H1 (cell line): ENCODE results near the gene C2orf74. TPM values are rescaled to one million over a fixed set of nuclear protein-coding genes. Genes with fewer than 3 reads are reported as not detected.

ENCODE experiments used
- CTCF ChIA-PET: fragments of 300-600 bp; sonication (Branson Sonifier 250); formaldehyde crosslinking; loops from one replicate; lab custom pipeline; 2021; ENCODE audit not compliant: partially characterized antibody; lab: Charles Lee
- POLR2A ChIA-PET: fragments of 300-600 bp; sonication (Branson Sonifier 250); formaldehyde crosslinking; loops from one replicate; lab custom pipeline; 2021; ENCODE audit warnings: inconsistent platforms; ENCODE audit not compliant: partially characterized antibody; lab: Charles Lee
- DNase-seq, 2 experiments: peaks; one replicate each; pipeline versions ENCODE4 v3.0.0 to v3.0.0-alpha.2; 2010 to 2022; ENCODE audit warnings: low spot score in 2 of 2, low read depth in 1 of 2, mixed read lengths in 1 of 2
- FAIRE-seq: peaks from 2 replicates; lab custom pipeline; 2011; peaks lifted over from hg19 to GRCh38; lab: Jason Lieb, UNC
- H2AFZ ChIP-seq: 2 replicates; pipeline ENCODE4 v1.8.1; 2012; ENCODE audit warnings: low read length, inconsistent platforms
- H2AK5ac ChIP-seq: 2 replicates; pipeline ENCODE4 v1.6.1; 2013; ENCODE audit warnings: low read depth, low read length
- H2BK120ac ChIP-seq: replicated peaks from 2 replicates; pipeline ENCODE3; 2013; ENCODE audit warnings: low read depth, low read length, inconsistent platforms
- H2BK12ac ChIP-seq: 2 replicates; pipeline ENCODE4 v1.6.1; 2013; ENCODE audit warnings: low read depth, low read length
- H2BK15ac ChIP-seq: 2 replicates; pipeline ENCODE4 v1.6.1; 2013; ENCODE audit warnings: low read length
- H2BK20ac ChIP-seq: 2 replicates; pipeline ENCODE4 v1.6.1; 2013; ENCODE audit warnings: low read length
- H2BK5ac ChIP-seq: 2 replicates; pipeline ENCODE4 v1.6.1; 2013; ENCODE audit warnings: low read depth, low read length
- H3K14ac ChIP-seq: 2 replicates; pipeline ENCODE4 v1.6.1; 2013; ENCODE audit warnings: inconsistent platforms; ENCODE audit not compliant: insufficient read length
- H3K18ac ChIP-seq: 2 replicates; pipeline ENCODE4 v1.6.1; 2013; ENCODE audit warnings: low read length; ENCODE audit errors: extremely low read depth
- H3K23ac ChIP-seq: 2 replicates; pipeline ENCODE4 v1.6.1; 2013; ENCODE audit warnings: inconsistent platforms; ENCODE audit not compliant: insufficient read length
- H3K23me2 ChIP-seq: 2 replicates; pipeline ENCODE4 v1.6.1; 2013; ENCODE audit warnings: low read depth, low read length
- H3K27ac ChIP-seq: 2 replicates; pipeline ENCODE4 v1.6.1; 2011; ENCODE audit warnings: low read depth, low read length, inconsistent platforms
- H3K27me3 ChIP-seq, 4 experiments: replicated peaks in 1 of 4; 1 replicate in 1 of 4; 2 replicates in 3 of 4; pipeline versions ENCODE4 v1.6.1 to v1.8.1; 2011 to 2013; ENCODE audit warnings: low read length in 3 of 4, mild to moderate bottlenecking in 3 of 4, inconsistent platforms in 2 of 4, mixed read lengths in 2 of 4, moderate library complexity in 1 of 4; ENCODE audit not compliant: control insufficient read depth in 3 of 4, insufficient read depth in 3 of 4; ENCODE audit errors: extremely low read depth in 1 of 4
- H3K36me3 ChIP-seq, 4 experiments: 2 replicates each; pipeline versions ENCODE4 v1.6.1 to v1.8.1; 2011 to 2013; ENCODE audit warnings: mild to moderate bottlenecking in 4 of 4, low read length in 3 of 4, moderate library complexity in 2 of 4, control low read depth in 1 of 4, inconsistent platforms in 1 of 4; ENCODE audit not compliant: insufficient read depth in 4 of 4, control insufficient read depth in 2 of 4
- H3K4ac ChIP-seq: replicated peaks from 2 replicates; pipeline ENCODE3; 2013; ENCODE audit warnings: low read length, low read depth, mixed read lengths, inconsistent platforms; ENCODE audit not compliant: insufficient read length
- H3K4me1 ChIP-seq, 4 experiments: replicated peaks in 1 of 4; 1 replicate in 1 of 4; 2 replicates in 3 of 4; pipeline versions ENCODE4 v1.6.1 to v1.8.1; 2011 to 2013; ENCODE audit warnings: low read length in 3 of 4, inconsistent platforms in 2 of 4, mixed read lengths in 1 of 4; ENCODE audit not compliant: insufficient read depth in 4 of 4, control insufficient read depth in 3 of 4
- H3K4me2 ChIP-seq, 2 experiments: 2 replicates each; pipeline versions ENCODE4 v1.6.1 to v1.8.1; 2011 to 2013; ENCODE audit warnings: low read depth in 2 of 2, low read length in 2 of 2, control low read depth in 1 of 2, inconsistent platforms in 1 of 2, mild to moderate bottlenecking in 1 of 2; ENCODE audit not compliant: insufficient read depth in 1 of 2
- H3K4me3 ChIP-seq, 4 experiments: fragments of 200-600, 300-600 bp in 1 of 4; sonication (generic), shearing (Covaris generic), sonication (Bioruptor Twin) in 1 of 4; 2 replicates each; pipeline versions ENCODE4 v1.5.1 to v1.8.1; 2011 to 2016; ENCODE audit warnings: low read length in 4 of 4, low read depth in 3 of 4, control low read depth in 2 of 4, inconsistent platforms in 2 of 4, mild to moderate bottlenecking in 2 of 4, mixed read lengths in 1 of 4, moderate library complexity in 1 of 4; ENCODE audit not compliant: insufficient read depth in 2 of 4; ENCODE audit errors: extremely low read depth in 1 of 4
- H3K56ac ChIP-seq: replicated peaks from 2 replicates; pipeline ENCODE3; 2013; ENCODE audit warnings: low read depth, mild to moderate bottlenecking, mixed read lengths, low read length, inconsistent platforms; ENCODE audit not compliant: insufficient read length
- H3K79me1 ChIP-seq: 2 replicates; pipeline ENCODE4 v1.6.1; 2013; ENCODE audit warnings: low read depth, low read length, control low read depth
- H3K79me2 ChIP-seq, 2 experiments: 2 replicates each; pipeline versions ENCODE4 v1.6.1 to v1.8.1; 2012 to 2013; ENCODE audit warnings: low read length in 2 of 2, mild to moderate bottlenecking in 2 of 2, inconsistent platforms in 1 of 2; ENCODE audit not compliant: insufficient read depth in 2 of 2, control insufficient read depth in 1 of 2
- H3K9ac ChIP-seq, 4 experiments: replicated peaks in 1 of 4; 1 replicate in 1 of 4; 2 replicates in 3 of 4; pipeline versions ENCODE4 v1.6.1 to v1.8.1; 2011 to 2013; ENCODE audit warnings: low read depth in 3 of 4, low read length in 3 of 4, control low read depth in 2 of 4, mild to moderate bottlenecking in 2 of 4, moderate library complexity in 2 of 4, inconsistent platforms in 1 of 4; ENCODE audit errors: extremely low read depth in 1 of 4
- H3K9me3 ChIP-seq, 2 experiments: 2 replicates each; pipeline versions ENCODE4 v1.6.1 to v1.8.1; 2012 to 2013; ENCODE audit warnings: mild to moderate bottlenecking in 2 of 2, moderate library complexity in 2 of 2, control low read depth in 1 of 2, inconsistent platforms in 1 of 2, low read depth in 1 of 2, low read length in 1 of 2, mixed read lengths in 1 of 2; ENCODE audit not compliant: insufficient read depth in 2 of 2
- H4K20me1 ChIP-seq, 2 experiments: replicated peaks in 1 of 2; 2 replicates each; pipeline versions ENCODE3 to v1.8.1; 2011 to 2013; ENCODE audit warnings: inconsistent platforms in 2 of 2, low read length in 2 of 2, mild to moderate bottlenecking in 1 of 2; ENCODE audit not compliant: insufficient read depth in 2 of 2, control insufficient read depth in 1 of 2
- H4K5ac ChIP-seq: 2 replicates; pipeline ENCODE4 v1.6.1; 2013; ENCODE audit warnings: low read length, low read depth, mixed read lengths, inconsistent platforms; ENCODE audit not compliant: insufficient read length
- H4K8ac ChIP-seq: 2 replicates; pipeline ENCODE4 v1.8.0; 2013; ENCODE audit warnings: mild to moderate bottlenecking, moderate library complexity, low read length, inconsistent platforms; ENCODE audit not compliant: insufficient read depth; ENCODE audit errors: extremely low read depth
- H4K91ac ChIP-seq: replicated peaks from 2 replicates; pipeline ENCODE3; 2013; ENCODE audit warnings: low read length, mixed read lengths, inconsistent platforms; ENCODE audit not compliant: insufficient read length
- POLR2AphosphoS5 ChIP-seq: IDR thresholded peaks from 2 replicates; pipeline ENCODE4 v1.6.1; 2011; ENCODE audit warnings: low read depth, low read length
- SRF ChIP-seq: IDR thresholded peaks from 2 replicates; pipeline ENCODE4 v1.6.1; 2011; ENCODE audit warnings: mild to moderate bottlenecking, low read depth, low read length, moderate library complexity
- TCF12 ChIP-seq: IDR thresholded peaks from 2 replicates; pipeline ENCODE4 v1.6.1; 2011; ENCODE audit warnings: low read depth, mild to moderate bottlenecking, low read length
- WGBS, 2 experiments: shearing (Covaris generic) in 1 of 2; methylation state at CpG; one replicate each; pipeline versions ENCODE4 v1.1.6 to v1.1.7; 2013 to 2015; ENCODE audit warnings: low lambda C conversion rate in 2 of 2, mixed read lengths in 2 of 2, inconsistent platforms in 1 of 2, low coverage in 1 of 2, missing lambda C conversion rate in 1 of 2; ENCODE audit not compliant: insufficient replicate concordance in 2 of 2, insufficient coverage in 1 of 2, insufficient read length in 1 of 2; ENCODE audit errors: extremely low coverage in 1 of 2, missing lambda C conversion rate in 1 of 2; 5-methylcytosine and 5-hydroxymethylcytosine counted together
- polyA plus RNA-seq, 7 experiments: library from polyadenylated mRNA; depleted of rRNA in 3 of 7; stranded (reverse) in 5 of 7; unstranded in 2 of 7; fragments of >200 nt in 5 of 7; fragments of 200-250 nt in 2 of 7; gene quantifications; 1 replicate in 5 of 7; 2 replicates in 1 of 7; 4 replicates in 1 of 7; pipeline versions ENCODE4 v1.2.1 to v1.2.3, GENCODE V29; 2011 to 2013; ENCODE audit warnings: missing spikeins in 2 of 7, mixed read lengths in 2 of 7
- total RNA-seq: library from RNA; stranded (reverse); fragmentation: NEBNext Ultra II Directional; extraction: Animal tissue kit (Norgen Biotek cat#: 25700); gene quantifications from 2 replicates; pipeline ENCODE4 v1.2.1, GENCODE V29; 2021

Gene C2orf74
- total and polyA plus RNA-seq, 2 of the 8 experiments (the other 6 are each of a cell fraction or from before 2014, with no cell fraction given): 2.6 to 9.3 TPM

GRCh38 chr2:61181382-61182058 lies 19.5 kb downstream of the C2orf74 start:
- no peak overlapping the region for H3K27ac ChIP-seq
- H3K4me1 ChIP-seq: peaks cover 7 to 11% (median 9%) of the 10 kb centered on the region in 4 experiments; a peak in 6 of 7 replicates

More at GRCh38 chr2:61181382-61182058, 19.5 kb downstream of the C2orf74 start:
- no peaks in the 10 kb centered on the region for H3K9me3 ChIP-seq
- TF ChIP-seq POLR2AphosphoS5: no peak
- TF ChIP-seq TCF12: no peak
- TF ChIP-seq SRF: no peak
- CTCF ChIA-PET: interaction anchor here (1.0 kb wide), 1 partner anchor 666 kb away, joined by 3 read pairs; no protein-coding TSS in a partner anchor
- peaks cover 7% of the 10 kb centered on the region for H3K23me2 ChIP-seq
- H3K4me3 ChIP-seq: no peak overlapping the region
- H2AFZ ChIP-seq: no peak overlapping the region
- no peak overlapping the region for H2BK20ac ChIP-seq
- no peak overlapping the region for H2AK5ac ChIP-seq
- 84% methylated on average over 10 of the region's 10 CpGs; no CpG with 5 or more reads in 1 of the 2 experiments for WGBS, 2 experiments
- H2BK15ac ChIP-seq: no peak overlapping the region
- no peak overlapping the region for H3K4me2 ChIP-seq
- no peak overlapping the region for H3K4ac ChIP-seq
- H2BK5ac ChIP-seq: no peak overlapping the region
- peaks cover 3 to 7% of the 10 kb centered on the region in 2 experiments; a peak in 1 of 4 replicates for H3K79me2 ChIP-seq
- peaks cover 4 to 5% of the 10 kb centered on the region in 2 experiments for H4K20me1 ChIP-seq
- H4K5ac ChIP-seq: no peak overlapping the region
- H3K79me1 ChIP-seq: peaks cover 7% of the 10 kb centered on the region; the same call in 1 of the 2 replicates
- no peak overlapping the region for H3K56ac ChIP-seq
- no peak for FAIRE-seq
- H3K9ac ChIP-seq: no peak overlapping the region
- H3K36me3 ChIP-seq: peaks cover 14 to 66% (median 35%) of the 10 kb centered on the region in 4 experiments; a peak in 7 of 8 replicates
- H4K91ac ChIP-seq: no peak overlapping the region
- no peak overlapping the region for H3K18ac ChIP-seq
- no peak overlapping the region for H3K23ac ChIP-seq
- POLR2A ChIA-PET: no interaction called here
- H2BK120ac ChIP-seq: no peak overlapping the region
- no peaks in the 10 kb centered on the region; a peak in 2 of 7 replicates for H3K27me3 ChIP-seq
- H2BK12ac ChIP-seq: no peak overlapping the region
- no peak overlapping the region for H4K8ac ChIP-seq
- H3K14ac ChIP-seq: no peak overlapping the region
- DNase-seq: peak in 1 of 2 experiments; percentile 34
